SKM-1 (cell line): ENCODE measurements around the gene RAD51B.

Experiments used
- DNase-seq: peaks from one replicate; lab custom pipeline; 2025; ENCODE audit not compliant: unreplicated experiment; lab: John Stamatoyannopoulos, UW

RAD51B gene

DNA sequence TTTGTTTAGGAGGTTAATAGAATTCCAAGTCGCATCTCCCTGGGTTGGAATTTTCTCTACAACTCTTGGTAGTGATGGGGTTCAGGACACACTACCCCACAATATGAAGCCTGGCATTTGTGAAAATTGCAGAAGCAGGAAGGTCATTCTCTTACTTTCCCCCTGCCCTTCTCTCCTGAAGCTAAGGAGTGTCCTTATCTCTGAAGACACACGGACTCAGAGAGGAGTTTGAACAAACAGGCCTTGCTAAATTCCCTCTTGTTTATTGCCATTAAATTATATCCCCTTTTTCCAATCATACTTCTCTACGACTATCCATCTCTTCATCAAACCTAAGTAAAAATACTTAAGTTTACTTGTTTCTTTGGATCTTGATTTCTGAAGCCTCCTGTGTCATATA is 443.0 kb downstream of the RAD51B start:
- DNase-seq = no peak

DNA sequence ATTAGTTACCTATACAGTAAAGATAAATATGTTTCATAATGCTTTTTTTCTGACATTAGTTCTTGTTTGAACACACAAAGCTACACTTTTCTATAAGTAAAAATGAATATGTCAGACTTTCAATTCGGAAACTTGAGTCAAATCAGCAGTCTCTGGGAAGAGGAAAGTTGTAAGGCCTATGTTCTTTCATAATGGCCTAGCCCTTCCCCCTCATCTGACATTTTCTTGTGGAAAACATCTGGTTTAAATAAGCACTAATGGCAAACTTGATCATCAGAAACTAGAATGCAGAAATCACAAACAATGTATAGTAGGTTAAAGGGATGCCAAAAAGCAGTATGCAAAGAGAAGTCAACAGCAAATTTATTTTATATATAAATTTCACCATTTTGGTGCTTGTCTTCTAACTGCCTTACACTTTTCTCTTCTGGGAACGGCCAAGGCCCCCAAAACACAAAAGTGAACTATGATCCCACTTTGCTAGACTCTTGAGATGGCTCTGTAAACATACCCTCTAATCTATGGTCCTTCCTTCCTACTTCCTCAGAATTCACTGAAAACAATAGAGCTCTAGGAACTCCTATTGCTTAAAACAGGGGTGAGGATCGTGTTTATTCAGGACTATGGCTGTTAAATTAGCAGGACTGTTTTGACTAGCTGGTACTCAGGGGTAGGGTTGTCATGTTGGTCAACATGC is 444.1 kb downstream of the RAD51B start:
- no peak for DNase-seq

DNA sequence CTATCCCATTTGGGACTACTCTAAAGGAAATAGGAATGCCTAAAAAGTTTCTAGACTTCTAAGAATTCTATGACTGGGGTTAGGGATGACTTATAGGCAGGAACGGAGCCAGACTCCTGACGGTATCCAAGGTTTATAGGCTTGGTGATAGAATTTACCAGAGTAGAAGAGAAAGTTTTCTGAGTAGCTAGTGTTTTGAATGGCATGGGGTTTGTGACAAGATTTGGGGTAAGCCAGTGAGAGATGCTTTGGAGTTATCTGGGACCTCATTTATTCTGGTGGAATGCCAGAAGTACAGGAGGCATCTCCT is 444.6 kb downstream of the RAD51B start:
- no peak for DNase-seq

DNA sequence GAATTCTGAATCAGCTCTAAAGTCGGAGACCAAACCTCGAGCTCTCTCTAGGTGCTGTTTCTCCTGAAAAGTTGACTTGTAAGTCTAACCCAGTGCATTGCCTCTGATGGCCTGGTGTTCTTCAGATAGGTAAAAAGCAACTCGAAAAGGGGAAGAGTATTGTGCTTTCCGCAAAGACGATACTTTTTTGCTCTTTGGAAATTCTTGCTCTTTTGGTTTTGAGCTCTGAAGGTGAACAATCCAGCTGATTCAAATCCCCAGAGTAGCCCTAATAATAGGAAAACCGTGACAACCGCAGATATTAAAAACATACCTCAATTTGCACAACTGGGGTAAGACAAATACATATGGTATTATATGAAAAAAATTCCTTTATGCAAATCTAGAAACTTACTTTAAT is 447.4 kb downstream of the RAD51B start:
- no peak for DNase-seq

DNA sequence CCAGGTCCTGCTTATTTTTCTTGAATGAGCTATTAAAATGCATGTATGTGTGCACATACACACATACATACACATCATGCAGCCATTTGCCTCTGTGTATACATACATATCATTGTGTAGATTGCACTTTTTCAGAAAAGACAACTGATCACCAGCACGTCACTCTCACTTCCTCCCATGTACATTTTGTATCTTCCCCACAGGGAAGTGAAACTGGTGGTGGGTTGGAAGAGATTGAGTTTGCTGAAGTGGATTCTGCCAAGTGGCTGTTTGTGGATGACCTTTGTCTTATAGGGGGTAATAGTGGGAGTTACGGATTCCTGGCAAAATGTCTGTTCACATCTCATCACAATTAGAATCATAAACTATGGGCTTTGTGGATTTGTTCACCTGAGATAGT is 448.6 kb downstream of the RAD51B start:
- DNase-seq = no peak

DNA sequence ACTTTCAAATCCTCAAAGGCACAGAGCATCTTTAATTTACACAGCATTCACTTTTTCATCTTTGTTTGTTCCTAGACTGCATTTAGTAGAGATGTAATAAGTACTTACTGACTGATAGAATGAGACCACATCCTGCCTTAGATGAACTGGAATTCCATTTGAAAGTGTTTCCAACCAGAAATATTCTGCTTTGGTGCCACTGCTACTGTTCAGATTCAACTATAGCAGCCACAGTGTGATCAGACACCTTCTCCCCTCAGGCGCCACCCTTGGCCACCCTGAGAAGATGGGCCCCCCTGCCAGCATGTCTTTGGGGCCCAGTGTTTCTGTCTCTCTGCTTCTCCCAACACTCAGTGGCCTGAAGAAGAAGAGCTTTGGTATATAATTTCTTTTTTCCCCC is 449.1 kb downstream of the RAD51B start:
- DNase-seq = no peak

DNA sequence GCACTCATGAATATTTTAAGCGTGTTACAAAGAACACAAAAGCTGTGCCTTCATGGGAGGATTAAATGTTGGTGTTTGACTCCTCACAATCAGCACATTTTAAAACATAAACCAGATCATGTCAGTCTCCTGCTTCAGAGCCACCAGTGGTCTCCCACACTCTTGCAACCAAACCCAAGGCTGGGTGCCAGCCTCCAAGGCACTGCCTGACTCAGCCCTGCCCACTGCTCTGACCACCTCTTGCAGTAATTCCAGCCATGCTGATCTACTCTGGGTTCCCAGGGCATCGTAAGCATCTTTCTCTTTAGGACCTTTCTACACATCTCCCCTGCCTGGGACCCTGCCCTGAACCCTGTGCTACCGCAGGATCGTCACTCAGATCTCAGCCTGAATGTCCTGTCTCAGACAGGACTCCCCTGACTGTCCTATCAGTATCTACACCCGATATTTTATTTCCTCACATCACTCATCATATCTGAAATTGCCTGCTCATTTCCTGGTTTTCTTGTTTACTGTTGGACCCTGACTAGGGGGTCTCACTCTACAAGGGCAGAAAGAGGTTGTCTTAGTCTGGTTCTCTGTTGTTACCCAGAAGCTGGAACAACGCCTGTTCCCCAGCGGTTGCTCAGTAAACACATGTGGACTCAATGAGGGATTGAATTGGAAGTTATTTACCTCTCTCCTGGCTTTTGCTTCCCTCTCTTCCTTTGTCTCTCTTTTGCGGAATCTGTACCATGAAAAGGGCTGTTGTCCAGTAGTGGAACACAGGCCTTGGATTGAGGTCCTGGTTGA is 449.8 kb downstream of the RAD51B start:
- DNase-seq = no peak

DNA sequence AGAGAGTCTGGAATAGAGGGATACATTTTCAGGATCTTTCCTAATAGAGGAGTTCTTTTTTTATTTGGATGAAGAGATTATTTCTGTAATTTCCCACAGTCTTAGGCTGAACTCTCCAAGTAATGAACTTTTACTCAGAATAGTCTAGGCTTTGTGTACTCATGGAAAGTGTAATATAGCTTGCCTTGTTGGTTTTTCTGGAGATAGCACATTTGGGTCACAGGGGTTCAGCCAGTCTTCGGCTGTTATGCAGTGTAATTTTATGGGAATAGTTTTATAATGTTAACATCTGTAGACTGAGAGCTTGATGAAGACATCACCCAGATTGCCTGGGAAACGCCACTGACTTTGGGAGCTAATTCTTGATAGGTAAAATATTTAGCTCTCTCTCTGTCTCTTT is 450.8 kb downstream of the RAD51B start:
- DNase-seq = no peak

DNA sequence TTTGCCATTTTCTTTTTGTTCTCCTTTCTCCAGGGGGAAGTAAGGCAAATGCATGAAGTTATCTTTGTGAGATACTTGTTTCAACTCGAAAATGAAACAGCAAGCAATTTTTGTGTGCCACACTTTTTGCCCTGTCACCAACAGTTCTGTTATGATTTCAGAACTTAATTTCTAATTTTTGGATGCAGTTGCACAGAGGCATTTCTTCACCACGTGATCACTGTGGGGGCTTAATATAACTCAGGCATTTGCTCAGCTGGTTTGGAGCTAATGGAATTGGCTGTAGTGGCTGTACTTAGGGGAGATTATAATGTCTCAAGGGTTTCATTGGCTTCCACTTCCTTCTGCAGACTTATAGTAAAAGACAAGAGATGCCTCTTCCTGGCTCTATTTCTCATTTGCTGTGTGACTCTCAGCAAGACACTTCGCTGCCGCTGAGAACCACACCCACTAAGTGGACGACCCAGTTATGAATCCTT is 452.4 kb downstream of the RAD51B start:
- no peak for DNase-seq

DNA sequence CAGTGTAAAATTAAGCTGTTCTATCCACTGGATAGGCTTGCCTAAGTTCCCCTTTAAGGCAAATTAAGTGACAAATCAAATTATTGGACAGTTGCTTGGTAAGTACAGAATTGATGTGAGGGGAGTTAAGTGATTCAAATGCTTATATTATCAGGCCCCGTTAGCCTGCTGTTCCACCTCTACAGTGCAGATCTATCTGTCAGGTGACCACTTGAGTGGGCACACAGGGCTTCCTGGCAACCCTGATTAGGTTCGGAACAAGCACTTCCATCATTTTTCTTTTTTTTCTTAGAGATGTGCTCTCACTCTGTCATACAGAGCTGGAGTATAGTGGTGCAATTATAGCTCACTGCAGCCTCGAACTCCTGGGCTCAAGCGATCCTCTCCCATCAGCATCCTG is 453.8 kb downstream of the RAD51B start:
- no peak for DNase-seq

DNA sequence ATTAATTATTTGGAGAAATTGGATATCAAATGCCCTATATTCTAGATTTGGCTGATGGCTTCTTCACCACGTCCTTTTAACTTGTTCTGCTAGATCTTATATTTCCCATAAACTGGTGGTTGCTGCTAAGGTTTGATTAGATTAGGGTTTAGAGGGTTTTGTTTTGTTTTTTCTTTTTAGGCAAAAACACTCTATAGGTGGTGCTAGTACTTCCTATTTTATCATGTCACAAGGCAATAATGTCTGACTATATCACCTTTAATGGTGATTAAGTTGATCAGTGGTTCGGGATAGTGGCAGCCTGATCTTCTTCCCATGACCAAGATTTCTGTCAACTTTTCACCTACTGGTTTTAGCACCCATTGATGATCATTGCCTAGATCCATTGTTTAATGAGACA is 455.1 kb downstream of the RAD51B start:
- no peak for DNase-seq

DNA sequence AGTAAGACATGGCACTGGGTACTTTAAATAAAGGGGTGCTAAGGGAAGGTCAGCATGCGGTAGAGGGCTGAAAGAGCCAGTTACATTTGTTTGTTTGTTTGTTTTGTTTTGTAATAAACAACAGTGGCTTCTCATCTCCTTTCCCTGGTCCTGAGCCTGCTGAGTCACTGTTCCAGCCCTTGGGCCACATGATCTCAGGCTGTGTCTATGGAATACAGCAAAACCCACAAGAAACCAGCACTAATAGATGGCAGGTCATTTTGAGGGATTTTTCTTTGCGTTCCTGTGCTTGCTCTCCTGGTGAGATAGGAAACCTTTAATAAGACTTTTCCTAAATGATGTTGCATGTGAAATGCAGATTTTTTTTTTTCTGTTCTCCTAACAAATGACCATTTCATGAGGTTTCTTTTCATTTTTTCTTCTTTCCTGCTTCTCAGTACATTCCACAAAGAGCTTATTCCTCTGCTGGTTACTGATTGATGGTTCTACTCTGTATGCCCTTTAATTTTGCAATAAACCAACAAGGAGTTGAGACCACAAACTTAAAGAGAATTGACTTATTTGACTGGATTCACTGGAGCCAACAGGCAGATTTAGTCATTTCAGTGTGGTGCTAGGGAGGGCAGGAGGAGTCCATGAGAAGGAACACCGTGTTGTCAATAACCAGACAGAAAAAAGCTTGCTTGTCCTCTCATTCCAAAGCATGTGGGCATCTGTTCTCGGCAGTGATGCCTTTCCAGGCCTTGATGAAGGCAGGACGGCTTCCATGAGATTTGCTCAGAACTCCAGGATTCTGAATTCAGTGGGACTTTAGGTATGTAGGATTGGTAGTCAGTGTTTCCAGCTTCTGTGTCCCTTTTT is 459.2 kb downstream of the RAD51B start:
- no peak for DNase-seq

DNA sequence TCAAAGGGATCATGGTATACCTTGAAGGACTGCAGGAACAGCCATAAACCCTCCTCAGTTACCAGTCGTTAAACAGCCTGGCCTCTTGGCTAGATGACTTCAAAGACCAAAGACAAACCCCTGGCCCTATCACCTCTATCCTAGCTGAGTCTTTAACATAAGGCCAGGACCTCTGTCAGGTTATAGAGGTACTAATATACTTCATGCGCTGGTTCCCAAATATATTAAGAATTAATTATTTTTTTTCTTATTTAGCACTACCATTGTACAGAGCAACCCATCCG is 459.8 kb downstream of the RAD51B start:
- no peak for DNase-seq

DNA sequence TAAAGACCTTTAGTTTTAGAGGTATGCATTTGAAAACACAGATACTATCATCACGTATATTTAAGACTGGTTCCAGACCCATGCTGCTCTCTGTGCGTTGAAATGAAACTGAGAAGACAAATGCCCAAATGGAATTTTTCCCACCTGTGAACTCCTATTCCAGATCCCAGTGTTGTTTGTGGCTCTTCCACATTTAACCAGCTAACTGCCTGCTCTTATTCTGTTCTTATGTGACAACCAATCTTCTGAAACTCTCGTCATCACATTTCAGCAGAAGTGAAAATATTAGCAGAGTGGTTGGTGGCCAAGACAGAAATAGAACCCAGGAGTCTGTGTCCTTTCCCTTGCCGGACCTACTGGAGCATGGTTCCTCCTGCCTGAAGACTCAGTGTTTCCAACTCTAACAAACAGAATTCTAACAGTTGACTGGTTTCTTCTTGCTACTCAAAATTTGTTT is 460.2 kb downstream of the RAD51B start:
- DNase-seq = no peak

DNA sequence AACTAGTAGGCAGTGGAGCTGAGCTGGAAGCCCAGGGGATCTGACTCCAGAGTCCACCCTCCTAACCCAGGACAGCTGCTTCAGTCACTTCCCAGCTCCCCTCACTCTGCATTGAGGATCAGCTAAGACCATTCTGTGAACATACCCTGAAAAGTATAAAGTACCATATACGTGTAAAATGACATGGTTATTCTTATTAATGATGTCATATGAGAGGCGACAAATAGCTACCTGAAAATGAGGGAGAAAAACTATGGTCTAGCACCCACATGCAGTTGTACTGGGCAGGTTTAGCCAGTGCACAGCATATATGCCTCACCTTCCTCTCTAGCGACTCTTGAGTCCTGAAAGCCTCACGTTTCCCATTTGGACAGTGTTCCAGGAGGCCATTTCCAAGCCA is 461.9 kb downstream of the RAD51B start:
- no peak for DNase-seq

DNA sequence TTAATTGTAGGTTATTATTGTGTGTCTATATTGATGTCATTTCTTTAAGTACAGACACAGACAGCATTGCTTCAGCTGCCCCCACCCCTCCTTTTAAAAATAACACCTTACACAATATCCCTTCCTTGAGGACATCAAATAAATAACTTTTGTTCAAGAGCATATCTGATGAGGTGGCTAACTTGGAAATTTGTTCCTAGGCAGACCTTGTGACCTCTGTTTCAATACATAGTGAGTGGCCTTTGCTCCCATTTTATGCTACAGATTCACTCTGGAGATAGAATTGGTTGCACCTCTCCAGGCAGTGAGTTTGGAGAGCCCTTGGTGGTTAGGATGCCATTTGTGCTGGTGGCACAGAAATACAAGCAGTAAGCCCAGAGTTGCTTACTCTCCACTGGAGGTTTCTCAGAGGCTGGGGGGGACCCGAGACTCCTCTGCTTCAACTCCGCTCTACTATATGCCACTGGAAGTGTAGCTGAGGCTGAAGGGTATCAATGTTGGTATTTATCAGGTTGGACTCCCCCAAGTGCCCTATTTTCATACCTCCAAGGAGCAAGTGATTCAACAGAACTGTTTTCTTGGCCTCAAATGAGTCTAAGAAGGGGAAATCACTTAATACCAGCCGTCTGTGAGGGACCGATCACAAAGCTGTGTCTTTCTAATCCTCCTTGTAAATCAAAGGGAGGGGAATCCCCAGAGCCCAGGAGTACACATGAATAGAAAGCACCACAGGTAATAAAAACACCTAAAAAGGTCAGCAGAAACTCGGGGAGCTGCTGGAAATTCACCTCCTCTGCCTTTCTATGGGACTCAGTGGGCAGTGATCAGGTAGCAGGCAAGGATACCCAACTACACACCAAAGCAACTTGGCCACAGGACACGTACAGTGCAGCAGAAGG is 463.1 kb downstream of the RAD51B start:
- DNase-seq = no peak

DNA sequence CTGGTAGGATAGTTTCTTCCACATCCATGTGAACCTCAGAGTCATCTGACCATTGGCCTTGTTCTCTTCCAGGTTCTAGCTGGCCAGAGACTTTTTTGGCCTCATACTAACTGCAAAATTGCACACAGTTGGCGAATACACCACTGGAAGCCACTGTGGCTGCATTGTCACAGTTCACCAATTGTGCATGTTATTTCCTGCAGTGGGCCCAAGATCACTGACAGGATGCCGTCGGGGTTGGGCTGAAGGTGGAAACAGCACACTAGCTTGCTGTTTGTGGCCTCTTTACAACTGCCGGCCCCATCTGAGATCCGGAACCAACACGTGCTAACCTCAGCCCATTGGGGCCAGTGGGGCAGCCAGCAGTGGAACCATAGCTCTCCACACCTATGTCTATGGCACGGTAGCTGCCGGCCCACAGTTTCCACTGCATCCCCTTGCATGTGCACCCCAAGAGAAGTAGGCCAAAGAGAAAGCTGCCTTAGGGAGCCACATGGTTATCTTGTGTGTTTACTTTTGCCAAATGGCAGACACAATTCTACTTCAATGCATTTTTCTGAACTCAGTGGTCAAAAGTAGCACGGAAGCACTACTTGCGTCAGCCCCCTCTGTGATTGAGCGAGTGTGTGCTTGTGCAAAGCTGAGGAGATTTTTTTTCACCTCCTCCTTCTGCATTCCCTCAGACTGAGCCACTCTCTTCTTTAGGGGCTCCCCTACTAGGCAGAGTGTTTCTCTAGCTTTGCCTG is 464.0 kb downstream of the RAD51B start:
- no peak for DNase-seq

DNA sequence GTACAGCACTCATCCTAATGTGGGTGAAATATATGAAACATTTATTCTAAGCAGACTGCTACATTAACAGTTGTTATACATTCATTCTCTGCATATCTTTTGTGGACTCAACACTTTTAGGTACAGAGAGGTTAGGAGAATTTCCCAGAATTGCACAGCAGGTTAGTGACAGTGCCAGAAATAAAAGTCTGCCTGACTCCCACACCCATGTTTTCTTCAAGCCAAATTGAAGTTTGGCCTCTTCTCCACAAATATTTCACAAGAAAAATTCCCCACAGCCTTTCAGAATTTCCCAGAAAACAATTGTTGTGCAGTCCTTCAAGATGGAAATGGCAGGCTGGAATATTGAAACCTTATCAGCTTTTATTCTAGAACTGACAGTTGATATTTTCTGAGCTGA is 464.8 kb downstream of the RAD51B start:
- no peak for DNase-seq

DNA sequence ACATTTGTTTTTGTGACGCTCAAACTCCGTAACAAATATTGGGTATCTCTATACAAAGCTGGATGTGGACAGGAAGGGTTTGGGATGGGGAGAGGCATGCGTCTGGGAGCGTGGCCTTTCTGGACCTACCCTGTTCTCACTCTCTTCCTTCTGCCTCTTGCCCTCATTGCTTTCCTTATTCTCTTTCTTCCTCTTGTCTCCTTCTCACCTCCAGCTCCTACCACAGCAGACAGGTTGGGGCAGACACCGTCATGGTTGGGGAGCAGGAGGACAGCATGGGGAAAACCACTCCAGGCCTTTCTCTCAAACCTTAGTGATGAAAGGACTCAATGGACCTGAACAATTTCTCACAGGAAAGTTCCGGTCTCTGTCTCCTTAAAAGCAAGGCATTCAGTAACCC is 465.3 kb downstream of the RAD51B start:
- no peak for DNase-seq

DNA sequence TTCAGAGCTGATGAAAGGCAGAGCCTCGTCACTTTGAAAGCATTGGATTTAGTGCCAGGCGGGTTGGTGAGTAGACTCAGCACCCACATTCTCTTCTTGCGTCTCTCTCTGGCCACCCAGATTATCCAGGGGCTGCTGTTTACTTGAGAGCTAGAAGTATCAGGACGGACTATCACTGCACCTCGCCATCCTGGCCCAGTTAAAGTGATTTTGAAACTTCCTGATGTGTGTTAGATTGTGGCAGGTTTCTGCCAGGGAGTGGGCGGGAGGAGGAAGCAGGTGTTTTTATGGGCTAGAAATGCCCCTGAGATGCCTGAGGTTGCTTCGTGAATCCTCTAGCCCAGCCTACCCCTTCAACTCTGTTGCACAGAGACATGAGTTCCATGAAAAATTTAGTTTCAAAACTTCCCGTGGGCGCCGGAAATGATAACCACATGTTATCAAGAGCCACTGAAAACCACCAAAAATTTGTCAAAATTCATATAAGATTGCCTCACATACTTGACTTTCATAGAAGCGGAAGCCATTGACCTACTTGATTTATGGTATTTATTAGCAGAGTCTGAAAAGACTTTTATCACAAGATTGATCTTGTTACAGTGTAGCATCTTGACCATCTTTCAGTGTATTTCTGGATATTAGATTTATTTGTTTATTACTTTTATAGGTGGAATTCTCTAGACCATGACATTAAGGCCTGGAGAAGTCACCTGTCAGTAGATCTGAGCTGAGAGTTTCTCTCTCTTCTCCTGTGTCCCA is 466.0 kb downstream of the RAD51B start:
- DNase-seq = no peak
